HEK293 (cell line): ENCODE data around the gene DOCK1.

ENCODE experiments used
- CTCF ChIA-PET: fragments of 350-600 bp; formaldehyde crosslinking; extraction: SDS; loops from one replicate; lab custom pipeline; 2021; ENCODE audit warnings: antibody characterized with exemption; lab: Yijun Ruan, JAX
- POLR2A ChIA-PET: fragments of 300-600 bp; formaldehyde crosslinking; extraction: SDS; loops from one replicate; lab custom pipeline; 2020; ENCODE audit warnings: antibody characterized with exemption, inconsistent platforms; lab: Yijun Ruan, JAX
- H3K27ac ChIP-seq: fragments of 200-500 bp; sonication (Bioruptor generic); 2 replicates; pipeline ENCODE4 v1.5.1; 2014; ENCODE audit warnings: low read depth, low read length, control low read depth, inconsistent platforms; ENCODE audit errors: extremely low read depth
- H3K36me3 ChIP-seq, 2 experiments: fragments of 200-500 bp in 1 of 2; sonication (Bioruptor generic) in 1 of 2; 1 replicate in 1 of 2; 2 replicates in 1 of 2; pipeline ENCODE4 v1.5.1; 2014 to 2017; ENCODE audit warnings: inconsistent platforms in 2 of 2, low read length in 2 of 2; ENCODE audit not compliant: control insufficient read depth in 2 of 2, insufficient read depth in 1 of 2
- H3K4me1 ChIP-seq: fragments of 200-500 bp; sonication (Bioruptor generic); 2 replicates; pipeline ENCODE4 v1.5.1; 2014; ENCODE audit warnings: mild to moderate bottlenecking, low read length, inconsistent platforms; ENCODE audit not compliant: control insufficient read depth, insufficient read depth
- H3K4me3 ChIP-seq: 2 replicates; pipeline ENCODE4 v1.5.1; 2011; ENCODE audit warnings: low read depth, mild to moderate bottlenecking, control low read depth, low read length, moderate library complexity
- H3K9me3 ChIP-seq: fragments of 200-500 bp; sonication (Bioruptor generic); 2 replicates; pipeline ENCODE4 v1.5.1; 2014; ENCODE audit warnings: low read depth, low read length, inconsistent platforms; ENCODE audit not compliant: control insufficient read depth, insufficient read depth
- EGR2 ChIP-seq: fragments of 450-650 bp; formaldehyde crosslinking; IDR thresholded peaks from 2 replicates; pipeline ENCODE4 v1.5.1; 2016; ENCODE audit warnings: low read depth, missing biosample characterization, missing genetic modification characterization
- SP7 ChIP-seq: fragments of 450-650 bp; formaldehyde crosslinking; IDR thresholded peaks from 2 replicates; pipeline ENCODE4 v1.5.1; 2016; ENCODE audit warnings: missing biosample characterization, missing genetic modification characterization
- ZEB2 ChIP-seq: fragments of 450-650 bp; formaldehyde crosslinking; IDR thresholded peaks from 2 replicates; pipeline ENCODE4 v1.5.1; 2016; ENCODE audit warnings: missing biosample characterization, missing genetic modification characterization
- ZFP3 ChIP-seq: fragments of 450-650 bp; formaldehyde crosslinking; IDR thresholded peaks from 2 replicates; pipeline ENCODE4 v1.5.1; 2016; ENCODE audit warnings: low read depth, missing biosample characterization, missing genetic modification characterization
- ZIC2 ChIP-seq: fragments of 450-650 bp; formaldehyde crosslinking; IDR thresholded peaks from 2 replicates; pipeline ENCODE4 v1.5.1; 2016; ENCODE audit warnings: missing biosample characterization, missing genetic modification characterization
- ZNF146 ChIP-seq: fragments of 450-650 bp; formaldehyde crosslinking; IDR thresholded peaks from 2 replicates; pipeline ENCODE4 v1.5.1; 2016; ENCODE audit warnings: missing biosample characterization, missing genetic modification characterization
- ZNF157 ChIP-seq: fragments of 450-650 bp; formaldehyde crosslinking; IDR thresholded peaks from 2 replicates; pipeline ENCODE4 v1.5.1; 2016; ENCODE audit warnings: missing biosample characterization, missing genetic modification characterization
- ZNF174 ChIP-seq: fragments of 450-650 bp; formaldehyde crosslinking; IDR thresholded peaks from 2 replicates; pipeline ENCODE4 v1.5.0; 2017; ENCODE audit warnings: missing biosample characterization, mild to moderate bottlenecking, missing genetic modification characterization
- ZNF2 ChIP-seq: fragments of 450-650 bp; formaldehyde crosslinking; IDR thresholded peaks from 2 replicates; pipeline ENCODE4 v1.5.1; 2016; ENCODE audit warnings: missing biosample characterization, missing genetic modification characterization
- ZNF280D ChIP-seq: fragments of 450-650 bp; formaldehyde crosslinking; IDR thresholded peaks from 2 replicates; pipeline ENCODE4 v1.5.1; 2016; ENCODE audit warnings: missing biosample characterization, missing genetic modification characterization
- ZNF292 ChIP-seq: fragments of 450-650 bp; formaldehyde crosslinking; IDR thresholded peaks from 2 replicates; pipeline ENCODE4 v1.5.1; 2016; ENCODE audit warnings: low read depth, missing biosample characterization, missing genetic modification characterization, borderline replicate concordance
- ZNF37A ChIP-seq: fragments of 450-650 bp; IDR thresholded peaks from 2 replicates; pipeline ENCODE4 v1.5.1; 2018; ENCODE audit warnings: missing biosample characterization, missing genetic modification characterization
- ZNF423 ChIP-seq: fragments of 450-650 bp; formaldehyde crosslinking; IDR thresholded peaks from 2 replicates; pipeline ENCODE4 v1.5.1; 2016; ENCODE audit warnings: missing biosample characterization, missing genetic modification characterization
- ZNF626 ChIP-seq: fragments of 450-650 bp; sonication (Bioruptor Pico); formaldehyde crosslinking; IDR thresholded peaks from 2 replicates; pipeline ENCODE4 v1.5.1; 2018; ENCODE audit warnings: missing biosample characterization, missing genetic modification characterization, inconsistent platforms
- ZNF785 ChIP-seq: fragments of 450-650 bp; formaldehyde crosslinking; IDR thresholded peaks from 2 replicates; pipeline ENCODE4 v1.5.1; 2016; ENCODE audit warnings: missing biosample characterization, missing genetic modification characterization
- TF ChIP-seq, protein P1 (sequence below): fragments of 450-650 bp; formaldehyde crosslinking; IDR thresholded peaks from 2 replicates; pipeline ENCODE4 v1.5.1; 2016; ENCODE audit warnings: missing biosample characterization, missing genetic modification characterization
- TF ChIP-seq, protein P2 (sequence below): fragments of 450-650 bp; formaldehyde crosslinking; IDR thresholded peaks from 2 replicates; pipeline ENCODE4 v1.5.1; 2016; ENCODE audit warnings: missing biosample characterization, missing genetic modification characterization
- TF ChIP-seq, protein P3 (sequence below): fragments of 450-650 bp; formaldehyde crosslinking; IDR thresholded peaks from 2 replicates; pipeline ENCODE4 v1.5.1; 2017; ENCODE audit warnings: missing biosample characterization, missing genetic modification characterization
- TF ChIP-seq, protein P4 (sequence below): fragments of 450-650 bp; formaldehyde crosslinking; IDR thresholded peaks from 2 replicates; pipeline ENCODE4 v1.5.1; 2017; ENCODE audit warnings: missing biosample characterization, missing genetic modification characterization
- TF ChIP-seq, protein P5 (sequence below): fragments of 450-650 bp; formaldehyde crosslinking; IDR thresholded peaks from 2 replicates; pipeline ENCODE4 v1.5.1; 2016; ENCODE audit warnings: missing biosample characterization, missing genetic modification characterization

DOCK1 gene

GRCh38 chr10:127017541-127018297 lies 112.5 kb downstream of the DOCK1 start (continued):
- TF ChIP-seq ZNF157 (tag by site-specific recombination) = no peak
- TF ChIP-seq ZNF785 (tag by site-specific recombination) = no peak
- TF ChIP-seq SP7 (tag by site-specific recombination) = no peak
- TF ChIP-seq ZNF280D = no peak
- no peak for TF ChIP-seq ZFP3 (tag by site-specific recombination)
- no peak for TF ChIP-seq ZIC2 (tag by site-specific recombination)
- no peak for TF ChIP-seq ZNF146 (tag by site-specific recombination)

GRCh38 chr10:127018298-127018650 lies 113.0 kb downstream of the DOCK1 start:
- peaks cover 11 to 41% of the 10 kb centered on the region in 2 experiments; a peak in 2 of 3 replicates for H3K36me3 ChIP-seq
- H3K4me3 ChIP-seq = no peak overlapping the region
- H3K27ac ChIP-seq = no peak overlapping the region
- ChIA-PET CTCF (interaction anchor here (0.6 kb wide), 1 partner anchor 12 kb away, joined by 3 read pairs; no protein-coding TSS in a partner anchor), POLR2A (no interaction called here)
- TF ChIP-seq ZNF37A (tag by site-specific recombination) (no peak), ZNF157 (tag by site-specific recombination) (no peak)
- H3K4me1 ChIP-seq = no peaks in the 10 kb centered on the region
- no peaks in the 10 kb centered on the region for H3K9me3 ChIP-seq

DNA sequence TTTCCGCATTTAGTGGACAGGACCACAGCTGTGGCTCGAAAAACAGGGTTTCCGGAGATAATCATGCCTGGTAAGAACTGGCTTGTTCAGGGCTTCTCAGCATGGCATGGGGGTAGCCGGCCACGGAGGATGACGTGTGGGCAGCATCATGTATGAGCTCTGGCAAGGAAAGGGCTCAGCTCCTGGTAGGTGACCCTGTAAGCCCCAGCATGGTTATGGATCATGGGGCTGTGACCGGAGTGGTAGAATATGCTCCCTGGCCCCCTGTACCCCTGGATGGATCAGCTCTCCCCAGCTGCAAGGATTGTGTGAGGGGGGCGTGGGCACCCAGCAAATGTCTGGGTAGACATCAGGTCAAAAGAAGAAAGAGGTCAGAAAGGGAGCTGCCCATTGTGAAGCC lies 113.5 kb downstream of the DOCK1 start:
- ChIA-PET CTCF (no interaction called here), POLR2A (no interaction called here)
- Histone ChIP-seq H3K4me1 (no peaks in the 10 kb centered on the region), H3K9me3 (no peaks in the 10 kb centered on the region), H3K4me3 (no peak overlapping the region), H3K36me3 (peaks cover 11 to 42% of the 10 kb centered on the region in 2 experiments; a peak in 2 of 3 replicates), H3K27ac (no peak overlapping the region)
- TF ChIP-seq, protein P1, sequence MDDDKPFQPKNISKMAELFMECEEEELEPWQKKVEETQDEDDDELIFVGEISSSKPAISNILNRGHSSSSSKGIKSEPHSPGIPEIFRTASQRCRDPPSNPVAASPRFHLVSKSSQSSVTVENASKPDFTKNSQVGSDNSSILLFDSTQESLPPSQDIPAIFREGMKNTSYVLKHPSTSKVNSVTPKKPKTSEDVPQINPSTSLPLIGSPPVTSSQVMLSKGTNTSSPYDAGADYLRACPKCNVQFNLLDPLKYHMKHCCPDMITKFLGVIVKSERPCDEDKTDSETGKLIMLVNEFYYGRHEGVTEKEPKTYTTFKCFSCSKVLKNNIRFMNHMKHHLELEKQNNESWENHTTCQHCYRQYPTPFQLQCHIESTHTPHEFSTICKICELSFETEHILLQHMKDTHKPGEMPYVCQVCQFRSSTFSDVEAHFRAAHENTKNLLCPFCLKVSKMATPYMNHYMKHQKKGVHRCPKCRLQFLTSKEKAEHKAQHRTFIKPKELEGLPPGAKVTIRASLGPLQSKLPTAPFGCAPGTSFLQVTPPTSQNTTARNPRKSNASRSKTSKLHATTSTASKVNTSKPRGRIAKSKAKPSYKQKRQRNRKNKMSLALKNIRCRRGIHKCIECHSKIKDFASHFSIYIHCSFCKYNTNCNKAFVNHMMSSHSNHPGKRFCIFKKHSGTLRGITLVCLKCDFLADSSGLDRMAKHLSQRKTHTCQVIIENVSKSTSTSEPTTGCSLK = no peak
- TF ChIP-seq ZNF174 (tag by site-specific recombination) = no peak
- no peak for TF ChIP-seq EGR2 (tag by site-specific recombination)
- TF ChIP-seq, protein P2, sequence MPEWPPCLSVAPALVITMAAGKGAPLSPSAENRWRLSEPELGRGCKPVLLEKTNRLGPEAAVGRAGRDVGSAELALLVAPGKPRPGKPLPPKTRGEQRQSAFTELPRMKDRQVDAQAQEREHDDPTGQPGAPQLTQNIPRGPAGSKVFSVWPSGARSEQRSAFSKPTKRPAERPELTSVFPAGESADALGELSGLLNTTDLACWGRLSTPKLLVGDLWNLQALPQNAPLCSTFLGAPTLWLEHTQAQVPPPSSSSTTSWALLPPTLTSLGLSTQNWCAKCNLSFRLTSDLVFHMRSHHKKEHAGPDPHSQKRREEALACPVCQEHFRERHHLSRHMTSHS (tag by site-specific recombination) = no peak
- TF ChIP-seq ZNF292 (tag by site-specific recombination) = no peak
- TF ChIP-seq ZEB2 (tag by site-specific recombination) = no peak
- TF ChIP-seq, protein P3, sequence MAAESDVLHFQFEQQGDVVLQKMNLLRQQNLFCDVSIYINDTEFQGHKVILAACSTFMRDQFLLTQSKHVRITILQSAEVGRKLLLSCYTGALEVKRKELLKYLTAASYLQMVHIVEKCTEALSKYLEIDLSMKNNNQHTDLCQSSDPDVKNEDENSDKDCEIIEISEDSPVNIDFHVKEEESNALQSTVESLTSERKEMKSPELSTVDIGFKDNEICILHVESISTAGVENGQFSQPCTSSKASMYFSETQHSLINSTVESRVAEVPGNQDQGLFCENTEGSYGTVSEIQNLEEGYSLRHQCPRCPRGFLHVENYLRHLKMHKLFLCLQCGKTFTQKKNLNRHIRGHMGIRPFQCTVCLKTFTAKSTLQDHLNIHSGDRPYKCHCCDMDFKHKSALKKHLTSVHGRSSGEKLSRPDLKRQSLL (tag by site-specific recombination) = no peak
- no peak for TF ChIP-seq ZNF626 (tag by site-specific recombination)
- TF ChIP-seq, protein P4, sequence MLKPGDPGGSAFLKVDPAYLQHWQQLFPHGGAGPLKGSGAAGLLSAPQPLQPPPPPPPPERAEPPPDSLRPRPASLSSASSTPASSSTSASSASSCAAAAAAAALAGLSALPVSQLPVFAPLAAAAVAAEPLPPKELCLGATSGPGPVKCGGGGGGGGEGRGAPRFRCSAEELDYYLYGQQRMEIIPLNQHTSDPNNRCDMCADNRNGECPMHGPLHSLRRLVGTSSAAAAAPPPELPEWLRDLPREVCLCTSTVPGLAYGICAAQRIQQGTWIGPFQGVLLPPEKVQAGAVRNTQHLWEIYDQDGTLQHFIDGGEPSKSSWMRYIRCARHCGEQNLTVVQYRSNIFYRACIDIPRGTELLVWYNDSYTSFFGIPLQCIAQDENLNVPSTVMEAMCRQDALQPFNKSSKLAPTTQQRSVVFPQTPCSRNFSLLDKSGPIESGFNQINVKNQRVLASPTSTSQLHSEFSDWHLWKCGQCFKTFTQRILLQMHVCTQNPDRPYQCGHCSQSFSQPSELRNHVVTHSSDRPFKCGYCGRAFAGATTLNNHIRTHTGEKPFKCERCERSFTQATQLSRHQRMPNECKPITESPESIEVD = no peak
- TF ChIP-seq ZNF423 (tag by site-specific recombination) = no peak
- TF ChIP-seq ZNF2 (tag by site-specific recombination) = no peak
- TF ChIP-seq, protein P5, sequence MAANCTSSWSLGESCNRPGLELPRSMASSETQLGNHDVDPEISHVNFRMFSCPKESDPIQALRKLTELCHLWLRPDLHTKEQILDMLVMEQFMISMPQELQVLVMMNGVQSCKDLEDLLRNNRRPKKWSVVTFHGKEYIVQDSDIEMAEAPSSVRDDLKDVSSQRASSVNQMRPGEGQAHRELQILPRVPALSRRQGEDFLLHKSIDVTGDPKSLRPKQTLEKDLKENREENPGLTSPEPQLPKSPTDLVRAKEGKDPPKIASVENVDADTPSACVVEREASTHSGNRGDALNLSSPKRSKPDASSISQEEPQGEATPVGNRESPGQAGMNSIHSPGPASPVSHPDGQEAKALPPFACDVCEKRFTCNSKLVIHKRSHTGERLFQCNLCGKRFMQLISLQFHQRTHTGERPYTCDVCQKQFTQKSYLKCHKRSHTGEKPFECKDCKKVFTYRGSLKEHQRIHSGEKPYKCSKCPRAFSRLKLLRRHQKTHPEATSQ (tag by site-specific recombination) = no peak
